ENCODE data around the gene GLYR1.
"Not testable (repeated sequence)": the region's sequence is repeated elsewhere in the genome, so short reads cannot be mapped to it uniquely, and the experiment has no call there.

GLYR1 gene

DNA sequence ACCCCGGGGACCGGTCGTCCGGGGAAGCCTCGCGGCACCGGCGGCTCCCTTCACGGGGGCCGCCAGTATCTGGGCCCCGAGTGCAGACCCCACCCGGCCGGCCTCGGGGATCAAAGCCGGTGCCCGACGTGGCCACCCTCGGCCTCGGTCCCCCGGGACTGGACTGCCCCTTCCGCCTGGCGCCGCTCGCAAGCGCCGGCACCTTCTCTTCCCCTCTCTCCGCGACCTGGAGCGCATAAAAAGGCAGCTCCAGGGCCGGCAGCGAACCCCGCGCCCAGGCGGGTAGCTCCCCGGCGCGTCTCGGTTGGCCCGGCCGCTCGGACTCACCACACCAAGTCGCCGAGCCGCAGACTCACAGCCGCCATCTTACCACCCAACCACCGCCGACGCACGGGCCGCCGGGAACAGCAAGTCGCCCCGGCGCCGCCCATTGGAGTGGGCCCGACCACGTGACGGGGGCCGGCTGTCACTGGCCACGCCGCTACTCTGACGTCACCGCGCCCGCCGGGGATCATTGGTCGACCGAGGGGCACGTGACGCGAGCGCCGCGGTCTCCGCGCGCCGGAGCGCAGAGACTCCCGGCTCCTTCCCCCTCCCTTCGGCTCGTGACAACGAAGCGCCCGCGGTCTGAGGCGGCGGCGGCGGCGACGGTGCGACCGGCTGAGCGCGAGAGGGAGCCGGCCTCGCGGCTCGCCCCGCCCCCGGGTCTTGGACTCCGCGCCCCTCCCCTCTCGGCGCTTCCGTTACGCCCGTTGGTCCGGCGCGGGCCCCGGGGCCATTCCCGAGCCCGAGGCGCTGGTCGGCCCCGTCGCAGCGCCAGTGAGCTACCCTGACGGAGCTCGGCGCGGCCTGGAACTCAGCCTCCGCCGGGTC is at the start of gene GLYR1, which contains the start of gene UBN1:
Gene GLYR1 (minus strand): TSS at position 388 of the 873 bp plus-strand sequence. CDS start 23 bp downstream, at position 365.
Gene UBN1 (plus strand): TSS at position 581 of the 873 bp plus-strand sequence. CDS start 5,437 bp downstream, outside the sequence.
- Mint-ChIP-seq H3K4me1 (peaks cover 44% of the 10 kb centered on the region), H3K27me3 (ENCODE audit: low read depth, poor library complexity) (no peaks in the 10 kb centered on the region), H3K27ac (peak within 1 kb of the TSS; percentile 96), H3K4me3 (peak within 1 kb of the TSS; percentile 91), H3K36me3 (ENCODE audit: low read depth) (peaks cover 29% of the 10 kb centered on the region), H3K9me3 (no peaks in the 10 kb centered on the region)
- peak; percentile 100 for DNase-seq
- TF ChIP-seq, protein P1, sequence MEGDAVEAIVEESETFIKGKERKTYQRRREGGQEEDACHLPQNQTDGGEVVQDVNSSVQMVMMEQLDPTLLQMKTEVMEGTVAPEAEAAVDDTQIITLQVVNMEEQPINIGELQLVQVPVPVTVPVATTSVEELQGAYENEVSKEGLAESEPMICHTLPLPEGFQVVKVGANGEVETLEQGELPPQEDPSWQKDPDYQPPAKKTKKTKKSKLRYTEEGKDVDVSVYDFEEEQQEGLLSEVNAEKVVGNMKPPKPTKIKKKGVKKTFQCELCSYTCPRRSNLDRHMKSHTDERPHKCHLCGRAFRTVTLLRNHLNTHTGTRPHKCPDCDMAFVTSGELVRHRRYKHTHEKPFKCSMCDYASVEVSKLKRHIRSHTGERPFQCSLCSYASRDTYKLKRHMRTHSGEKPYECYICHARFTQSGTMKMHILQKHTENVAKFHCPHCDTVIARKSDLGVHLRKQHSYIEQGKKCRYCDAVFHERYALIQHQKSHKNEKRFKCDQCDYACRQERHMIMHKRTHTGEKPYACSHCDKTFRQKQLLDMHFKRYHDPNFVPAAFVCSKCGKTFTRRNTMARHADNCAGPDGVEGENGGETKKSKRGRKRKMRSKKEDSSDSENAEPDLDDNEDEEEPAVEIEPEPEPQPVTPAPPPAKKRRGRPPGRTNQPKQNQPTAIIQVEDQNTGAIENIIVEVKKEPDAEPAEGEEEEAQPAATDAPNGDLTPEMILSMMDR (IDR thresholded peaks at IDR 0.05) = no peak

DNA sequence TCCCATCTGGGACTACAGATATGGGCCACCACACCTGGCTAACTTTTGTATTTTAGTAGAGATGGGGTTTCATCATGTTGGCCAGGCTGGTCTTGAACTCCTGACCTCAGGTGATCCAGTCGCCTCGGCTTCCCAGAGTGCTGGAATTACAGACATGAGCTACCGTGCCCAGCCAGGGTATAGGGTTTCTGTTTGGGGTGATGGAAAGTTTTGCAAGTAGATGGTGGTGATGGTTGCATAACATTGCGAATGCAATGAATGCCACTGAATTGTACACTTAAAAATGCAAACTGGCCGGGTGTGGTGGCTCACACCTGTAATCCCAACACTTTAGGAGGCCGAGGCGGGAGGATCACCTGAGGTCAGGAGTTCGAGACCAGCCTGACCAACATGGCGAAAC is 49.7 kb upstream of the GLYR1 start:
- not testable (repeated sequence) for H3K9me3 Mint-ChIP-seq; H3K4me1 Mint-ChIP-seq; DNase-seq; H3K27me3 Mint-ChIP-seq (ENCODE audit: low read depth, poor library complexity); H3K4me3 Mint-ChIP-seq; H3K36me3 Mint-ChIP-seq (ENCODE audit: low read depth); H3K27ac Mint-ChIP-seq

DNA sequence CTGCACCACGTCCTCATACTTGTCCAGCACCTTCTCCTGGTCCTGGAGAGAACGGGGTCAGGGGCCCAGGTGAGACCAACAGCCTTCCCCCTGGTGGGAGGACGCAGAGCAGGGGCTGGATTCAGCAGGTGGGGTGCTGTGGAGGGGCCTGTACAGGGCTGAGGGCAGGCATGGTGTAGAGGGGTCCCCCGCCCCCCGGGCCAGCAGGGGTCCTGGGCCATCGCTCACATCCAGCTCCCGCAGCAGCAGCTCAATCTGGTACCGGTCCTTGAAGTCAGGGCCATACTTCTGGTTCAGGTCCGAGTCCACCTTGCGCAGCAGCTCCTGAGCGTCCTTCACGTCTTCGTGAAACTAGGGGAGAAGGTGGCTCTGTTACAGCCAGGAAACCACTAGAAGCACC is 48.3 kb upstream of the GLYR1 start:
- Mint-ChIP-seq H3K27ac (no peak overlapping the region), H3K9me3 (peaks cover 4% of the 10 kb centered on the region), H3K4me1 (peaks cover 6% of the 10 kb centered on the region), H3K4me3 (no peak overlapping the region), H3K36me3 (ENCODE audit: low read depth) (peaks cover 6% of the 10 kb centered on the region), H3K27me3 (ENCODE audit: low read depth, poor library complexity) (no peaks in the 10 kb centered on the region)
- no peak for DNase-seq
- TF ChIP-seq, protein P1 (IDR thresholded peaks at IDR 0.05) = no peak

DNA sequence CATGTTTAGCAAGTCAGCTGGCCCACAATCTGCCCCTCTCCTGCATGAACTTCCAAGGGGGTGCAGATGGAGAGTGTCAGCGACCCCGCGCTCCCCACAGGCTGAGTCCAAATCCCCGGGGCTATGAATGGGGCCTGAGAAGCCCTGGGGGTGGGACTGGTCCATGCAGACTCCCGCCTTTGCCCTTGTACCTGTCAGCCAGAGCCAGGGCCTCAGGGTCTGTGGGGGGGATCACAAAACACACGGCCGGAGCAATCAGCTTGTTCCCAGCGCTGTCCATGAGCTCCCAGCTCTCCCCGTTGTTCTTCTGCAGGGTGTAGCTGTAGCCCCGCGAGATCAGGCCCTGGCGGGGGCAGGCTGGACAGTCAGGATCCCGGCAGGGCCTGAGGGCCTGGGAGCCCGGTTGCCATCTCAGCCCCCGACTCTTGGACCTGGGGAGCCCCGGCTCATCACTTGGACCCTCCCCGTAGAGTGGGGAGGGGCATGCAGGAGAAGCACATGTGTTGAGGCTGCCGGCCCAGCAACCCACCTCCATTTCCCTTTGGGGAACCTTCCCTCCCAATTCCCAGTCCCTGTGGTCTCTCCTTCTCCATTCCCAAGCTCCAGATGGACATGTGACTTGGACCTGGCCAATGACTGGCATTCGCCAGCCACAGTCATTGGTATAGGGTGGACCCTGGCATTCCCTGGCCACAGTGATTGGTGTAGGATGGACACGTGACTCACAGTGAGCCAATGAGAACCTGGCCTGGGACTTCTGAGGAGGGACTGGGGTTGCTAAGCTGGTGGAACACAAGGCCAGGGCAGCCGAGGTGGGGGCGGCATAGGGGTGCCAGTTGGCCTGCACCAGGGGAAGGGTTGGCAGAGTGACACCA is 47.4 kb upstream of the GLYR1 start:
- H3K4me1 Mint-ChIP-seq = peaks cover 6% of the 10 kb centered on the region
- no peak for DNase-seq
- H3K27me3 Mint-ChIP-seq (ENCODE audit: low read depth, poor library complexity) = no peaks in the 10 kb centered on the region
- TF ChIP-seq, protein P1 (IDR thresholded peaks at IDR 0.05) = no peak
- H3K27ac Mint-ChIP-seq = peak overlapping the region; percentile 13
- peaks cover 6% of the 10 kb centered on the region for H3K36me3 Mint-ChIP-seq (ENCODE audit: low read depth)
- H3K4me3 Mint-ChIP-seq = no peak overlapping the region
- peaks cover 4% of the 10 kb centered on the region for H3K9me3 Mint-ChIP-seq

DNA sequence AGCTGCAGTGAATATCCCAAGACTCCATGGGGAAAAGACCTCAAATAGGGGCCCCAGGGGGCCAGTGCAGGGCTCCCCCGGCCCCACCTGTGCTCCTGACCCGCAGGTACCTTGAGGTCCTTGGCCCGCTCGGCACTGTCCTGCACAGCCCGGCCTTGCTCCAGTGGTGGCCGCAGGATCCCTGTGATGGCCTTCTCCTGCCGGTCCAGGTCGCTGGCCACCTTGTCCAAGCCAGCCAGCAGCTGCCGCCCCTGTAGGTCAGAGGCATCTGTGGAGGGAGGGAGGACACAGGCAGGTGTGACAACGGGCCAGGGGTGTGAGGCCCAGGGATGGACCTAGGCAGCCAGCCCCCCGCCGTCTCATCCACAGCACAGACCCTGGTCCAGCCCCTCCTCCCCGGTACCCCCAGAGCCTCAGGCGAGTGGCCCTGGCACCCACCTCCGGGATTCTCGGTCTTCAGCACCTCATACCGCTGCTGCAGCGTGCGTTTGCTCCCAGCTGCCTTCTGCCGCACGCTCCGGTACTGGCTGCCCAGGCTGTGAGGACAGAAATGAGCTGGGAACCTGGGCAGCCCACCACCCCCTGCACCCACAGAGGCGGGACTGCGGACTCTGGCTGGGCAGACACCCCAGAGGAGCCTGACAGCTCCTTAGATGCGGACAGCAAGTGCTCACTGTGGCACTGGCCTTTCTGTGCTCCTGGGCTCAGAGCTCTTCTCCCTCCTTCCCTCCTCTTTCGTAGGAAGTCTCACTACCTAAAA is 46.2 kb upstream of the GLYR1 start:
- TF ChIP-seq, protein P1 (IDR thresholded peaks at IDR 0.05) = no peak
- Mint-ChIP-seq H3K27ac (no peak overlapping the region), H3K4me1 (peaks cover 6% of the 10 kb centered on the region), H3K27me3 (ENCODE audit: low read depth, poor library complexity) (no peaks in the 10 kb centered on the region), H3K9me3 (peaks cover 2% of the 10 kb centered on the region), H3K36me3 (ENCODE audit: low read depth) (peaks cover 5% of the 10 kb centered on the region), H3K4me3 (no peak overlapping the region)
- DNase-seq = no peak

All from nephron progenitor cell (in vitro differentiated cells).